HG03039 (cell line): ENCODE data around the gene TLE5.
A peak's percentile ranks its signal among the peaks of the same experiment; 100 is the strongest.
"Not testable (repeated sequence)": the region's sequence is repeated elsewhere in the genome, so short reads cannot be mapped to it uniquely, and the experiment has no call there.

Experiments used
- ATAC-seq: cut with Tn5 transposase; IDR thresholded peaks from one replicate; pipeline ENCODE4 v1.9.1; 2021; ENCODE audit warnings: mild to moderate bottlenecking, moderate library complexity; ENCODE audit not compliant: unreplicated experiment

Gene TLE5

GRCh38 chr19:3096902-3097326 is 34.6 kb upstream of the TLE5 start:
- ATAC-seq = no peak

- no peak for ATAC-seq
Measured at GRCh38 chr19:3096267-3096901, 34.1 kb upstream of the TLE5 start.

GRCh38 chr19:3095441-3096191 is 33.3 kb upstream of the TLE5 start:
- ATAC-seq = no peak

- ATAC-seq = peak; percentile 22
Measured at GRCh38 chr19:3094601-3095440, 32.5 kb upstream of the TLE5 start.

GRCh38 chr19:3089299-3089855 is 27.1 kb upstream of the TLE5 start:
- ATAC-seq = not testable (repeated sequence)

GRCh38 chr19:3087769-3088168 is 25.5 kb upstream of the TLE5 start:
- ATAC-seq = no peak

- no peak for ATAC-seq
Measured at GRCh38 chr19:3084943-3085342, 22.6 kb upstream of the TLE5 start.

- no peak for ATAC-seq
Measured at GRCh38 chr19:3083964-3084363, 21.7 kb upstream of the TLE5 start.

GRCh38 chr19:3082331-3082730 is 20.0 kb upstream of the TLE5 start:
- ATAC-seq = no peak

- ATAC-seq = no peak
Measured at GRCh38 chr19:3080286-3080685, 18.0 kb upstream of the TLE5 start.

GRCh38 chr19:3079578-3079977 is 17.3 kb upstream of the TLE5 start:
- no peak for ATAC-seq

- no peak for ATAC-seq
Measured at GRCh38 chr19:3075605-3076431, 13.5 kb upstream of the TLE5 start.

- no peak for ATAC-seq
Measured at GRCh38 chr19:3073931-3074595, 11.8 kb upstream of the TLE5 start.

GRCh38 chr19:3073159-3073563 is 10.9 kb upstream of the TLE5 start:
- no peak for ATAC-seq

- ATAC-seq = no peak
Measured at GRCh38 chr19:3071768-3072167, 9.5 kb upstream of the TLE5 start.

GRCh38 chr19:3068071-3068470 is 5.8 kb upstream of the TLE5 start:
- no peak for ATAC-seq

- ATAC-seq = no peak
Measured at GRCh38 chr19:3067563-3067962, 5.3 kb upstream of the TLE5 start.

- ATAC-seq = no peak
Measured at GRCh38 chr19:3066482-3067049, 4.3 kb upstream of the TLE5 start.

GRCh38 chr19:3065675-3066357 is 3.5 kb upstream of the TLE5 start:
- no peak for ATAC-seq
